ENCODE results near the gene RNF224. TPM values are rescaled to one million over a fixed set of nuclear protein-coding genes. Genes with fewer than 3 reads are reported as not detected.

Gene RNF224
- total RNA-seq, 1 donor from 2014 or later: not detected

GRCh38 chr9:137275203-137275587 lies 47.9 kb downstream of the RNF224 start:
- DNase-seq (ENCODE audit: missing footprints) (no peak), ATAC-seq (no peak)

GRCh38 chr9:137275588-137276472 lies 48.5 kb downstream of the RNF224 start:
- intact Hi-C loops (cut with DNase I): loop anchor here (2.0 kb wide), 1 partner anchor 35 kb away; the partner anchor contains the start of gene TUBB4B
- no peak for DNase-seq (ENCODE audit: missing footprints)
- ATAC-seq: no peak

More at GRCh38 chr9:137275203-137275587, 47.9 kb downstream of the RNF224 start:
- intact Hi-C loops (cut with DNase I): no loop called here

- ATAC-seq (peak; percentile 74), DNase-seq (ENCODE audit: missing footprints) (peak; percentile 90)
- intact Hi-C loops (cut with DNase I): loop anchor here (2.0 kb wide), 1 partner anchor 36 kb away; the partner anchor contains the start of gene TUBB4B
Observed at GRCh38 chr9:137276473-137277328, 49.4 kb downstream of the RNF224 start.

- DNase-seq (ENCODE audit: missing footprints) (peak; percentile 94), ATAC-seq (peak; percentile 66)
- intact Hi-C loops (cut with DNase I): loop anchor here (2.0 kb wide), 1 partner anchor 37 kb away; the partner anchor contains the start of gene TUBB4B
Observed at GRCh38 chr9:137277329-137278041, 50.2 kb downstream of the RNF224 start, which contains the start of gene TOR4A. Gene TOR4A, plus strand, starts transcription at chr9:137277726. Its CDS starts 964 bp downstream, at chr9:137278690.

GRCh38 chr9:137278061-137278701 lies 50.9 kb downstream of the RNF224 start:
- ATAC-seq (peak; percentile 6), DNase-seq (ENCODE audit: missing footprints) (peak; percentile 84)
- intact Hi-C loops (cut with DNase I): no loop called here

Other genes with a start within 250 kb of the RNF224 start
- 6,282 TPM for gene PTGDS, start 250.0 kb upstream of the RNF224 start, total RNA-seq
- 8.6 TPM for gene LCNL1, start 244.5 kb upstream of the RNF224 start, total RNA-seq
- 26.9 TPM for gene PAXX, start 235.1 kb upstream of the RNF224 start, total RNA-seq
- 1.1 TPM for gene CLIC3, start 230.9 kb upstream of the RNF224 start, total RNA-seq
- 28.2 TPM for gene ABCA2, start 199.3 kb upstream of the RNF224 start, total RNA-seq
- gene FUT7, start 195.4 kb upstream of the RNF224 start, total RNA-seq: 0.11 TPM
- 69.0 TPM for gene NPDC1, start 181.3 kb upstream of the RNF224 start, total RNA-seq
- 2.7 TPM for gene ENTPD2, start 173.4 kb upstream of the RNF224 start, total RNA-seq
- 0.22 TPM for gene SAPCD2, start 156.9 kb upstream of the RNF224 start, total RNA-seq
- 13.6 TPM for gene UAP1L1, start 150.0 kb upstream of the RNF224 start, total RNA-seq
- 20.4 TPM for gene MAN1B1, start 140.5 kb upstream of the RNF224 start, total RNA-seq
- gene DPP7, start 112.8 kb upstream of the RNF224 start, total RNA-seq: 143 TPM
- gene GRIN1, start 88.3 kb upstream of the RNF224 start, total RNA-seq: not detected
- not detected for gene LRRC26, start 57.5 kb upstream of the RNF224 start, total RNA-seq
- not detected for gene TMEM210, start 55.4 kb upstream of the RNF224 start, total RNA-seq
- gene ANAPC2, start 38.9 kb upstream of the RNF224 start, total RNA-seq: 35.0 TPM
- gene SSNA1, start 38.8 kb upstream of the RNF224 start, total RNA-seq: 70.7 TPM
- 27.9 TPM for gene TPRN, start 26.8 kb upstream of the RNF224 start, total RNA-seq
- 44.6 TPM for gene TMEM203, start 21.9 kb upstream of the RNF224 start, total RNA-seq
- gene NDOR1, start 21.8 kb upstream of the RNF224 start, total RNA-seq: 5.9 TPM
- gene RNF208, start 5.3 kb upstream of the RNF224 start, total RNA-seq: 26.0 TPM
- not detected for gene CYSRT1, start 2.3 kb upstream of the RNF224 start, total RNA-seq
- not detected for gene SLC34A3, start 3.4 kb downstream of the RNF224 start, total RNA-seq
- 620 TPM for gene TUBB4B, start 13.8 kb downstream of the RNF224 start, total RNA-seq
- 1.4 TPM for gene STPG3, start 23.8 kb downstream of the RNF224 start, total RNA-seq
- 37.9 TPM for gene NELFB, start 27.8 kb downstream of the RNF224 start, total RNA-seq
- 16.5 TPM for gene TOR4A, start 50.2 kb downstream of the RNF224 start, total RNA-seq
- gene NRARP, start 74.8 kb downstream of the RNF224 start, total RNA-seq: 4.7 TPM
- gene EXD3, start 195.7 kb downstream of the RNF224 start, total RNA-seq: 6.8 TPM
- gene NOXA1, start 195.9 kb downstream of the RNF224 start, total RNA-seq: 2.2 TPM
- gene ENTPD8, start 213.9 kb downstream of the RNF224 start, total RNA-seq: not detected
- 11.5 TPM for gene NSMF, start 231.8 kb downstream of the RNF224 start, total RNA-seq